Measurements from ENCODE around the gene EZH2.

EZH2 gene

DNA sequence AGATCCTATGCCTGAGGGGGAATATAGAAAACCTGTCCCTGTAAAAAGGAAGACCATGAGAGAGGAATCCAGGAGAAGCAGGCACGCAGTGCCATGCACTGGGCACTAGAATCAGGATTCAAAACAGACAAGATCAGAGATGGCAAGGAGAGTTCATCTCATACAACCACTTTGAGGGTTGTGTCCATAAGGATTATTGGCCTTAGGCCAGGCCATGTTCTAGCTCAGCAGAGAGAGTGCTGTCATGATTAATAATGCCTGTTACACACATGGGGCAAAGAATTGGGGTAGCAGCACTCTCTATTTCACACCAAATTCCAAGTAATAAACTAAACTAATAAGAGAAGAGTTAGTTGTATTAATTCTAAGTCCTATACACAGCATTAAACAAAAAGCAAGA lies 29.1 kb downstream of the EZH2 start:
- no peak for DNase-seq (ENCODE audit: low read depth)

GRCh38 chr7:148852272-148852671 lies 31.8 kb downstream of the EZH2 start:
- DNase-seq (ENCODE audit: low read depth), result no peak

GRCh38 chr7:148850564-148850963 lies 33.5 kb downstream of the EZH2 start:
- DNase-seq (ENCODE audit: low read depth), result no peak

GRCh38 chr7:148849393-148850098 lies 34.5 kb downstream of the EZH2 start:
- DNase-seq (ENCODE audit: low read depth), result no peak

GRCh38 chr7:148847815-148848734 lies 36.0 kb downstream of the EZH2 start:
- no peak for DNase-seq (ENCODE audit: low read depth)

DNA sequence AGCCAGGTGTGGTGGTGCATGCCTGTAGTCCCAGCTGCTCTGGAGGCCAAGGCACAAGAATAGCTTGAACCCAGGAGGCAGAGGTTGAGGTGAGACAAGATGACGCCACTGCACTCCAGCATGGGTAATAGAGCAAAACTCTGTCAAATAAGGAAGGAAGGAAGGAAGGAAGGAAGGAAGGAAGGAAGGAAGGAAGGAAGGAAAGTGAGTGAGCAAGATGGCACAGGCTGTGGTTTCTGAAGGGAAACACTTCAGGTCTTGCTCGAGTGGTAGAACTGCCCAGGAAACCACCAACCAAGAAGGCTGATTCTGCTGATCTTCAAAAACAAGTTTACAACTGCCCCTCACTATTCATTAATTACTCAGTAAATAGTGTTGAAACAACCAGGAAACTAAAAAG lies 45.2 kb downstream of the EZH2 start:
- DNase-seq (ENCODE audit: low read depth), result no peak

DNA sequence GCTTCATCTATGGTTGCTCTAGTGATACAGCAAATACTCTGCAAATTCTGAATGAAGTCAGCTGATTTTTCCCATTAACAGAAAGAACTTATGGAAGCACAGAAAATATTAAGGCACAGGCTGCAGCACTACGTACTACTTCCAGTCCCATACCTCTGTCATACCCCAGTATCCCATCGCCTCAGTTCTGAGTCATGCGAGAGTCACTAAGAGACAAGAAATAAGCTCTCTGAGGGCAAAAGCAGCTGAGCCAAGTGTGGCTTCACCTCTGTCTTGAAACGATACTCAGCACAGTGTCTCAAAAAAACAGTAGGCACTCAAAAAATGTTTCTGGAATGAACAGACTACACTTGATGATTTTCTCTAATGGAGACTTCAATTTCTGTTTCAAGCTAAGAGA lies 48.2 kb downstream of the EZH2 start:
- DNase-seq (ENCODE audit: low read depth), result no peak

- DNase-seq (ENCODE audit: low read depth), result no peak
Measured at GRCh38 chr7:148834605-148835004, 49.5 kb downstream of the EZH2 start.

DNA sequence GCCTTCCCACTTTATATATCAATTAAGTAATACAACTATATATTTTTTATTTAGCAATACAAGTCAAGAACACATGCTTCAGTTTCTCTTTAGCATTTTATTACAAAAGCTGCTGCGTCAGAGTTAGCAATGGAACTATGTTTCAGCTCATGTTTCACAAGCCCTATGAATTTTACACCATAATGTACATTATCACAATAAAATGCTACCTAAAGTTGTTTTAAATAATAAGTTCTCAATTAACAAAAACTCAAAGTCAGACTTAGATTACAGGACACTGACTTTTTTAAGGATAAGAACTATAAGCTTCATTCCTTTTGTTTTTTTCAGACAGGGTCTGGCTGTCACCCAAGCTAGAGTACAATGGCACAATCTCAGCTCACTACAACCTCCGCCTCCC lies 52.3 kb downstream of the EZH2 start:
- no peak for DNase-seq (ENCODE audit: low read depth)

DNA sequence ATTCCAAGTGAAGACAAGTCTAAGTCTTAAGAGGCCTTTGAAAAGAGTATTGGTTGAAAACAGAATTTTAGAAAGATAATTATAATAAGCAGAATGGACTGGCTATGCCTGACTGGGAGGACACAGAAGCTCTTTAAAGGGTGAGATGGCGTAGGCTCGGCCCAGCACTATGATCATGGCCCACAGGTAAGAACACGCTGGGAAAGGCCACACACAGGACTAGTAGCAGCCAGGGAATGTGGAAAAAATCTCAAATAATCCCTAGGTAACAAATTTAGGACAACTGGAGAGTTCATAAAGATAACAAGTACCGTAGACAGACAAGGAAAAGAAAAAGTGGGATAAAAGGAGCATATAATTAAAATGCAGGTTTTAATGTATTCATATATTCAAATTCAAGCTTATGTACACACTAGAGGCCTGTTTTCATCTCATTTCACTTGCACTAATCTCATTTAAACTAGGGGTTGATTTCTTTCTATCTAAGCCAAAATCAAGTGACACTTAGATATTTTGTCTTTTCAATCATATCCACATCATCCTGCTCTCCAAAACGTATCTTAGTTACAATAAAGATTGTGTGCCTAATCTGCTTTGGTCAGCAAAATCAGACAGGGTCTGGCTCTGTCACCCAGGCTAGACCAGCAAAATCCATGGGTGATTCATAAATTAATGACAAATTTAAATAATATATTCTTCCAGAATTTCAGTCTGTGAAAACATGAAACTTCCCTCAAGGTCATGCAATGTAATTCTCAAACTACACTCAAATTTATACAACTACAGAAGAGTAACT lies 53.0 kb downstream of the EZH2 start:
- DNase-seq (ENCODE audit: low read depth), result no peak

DNA sequence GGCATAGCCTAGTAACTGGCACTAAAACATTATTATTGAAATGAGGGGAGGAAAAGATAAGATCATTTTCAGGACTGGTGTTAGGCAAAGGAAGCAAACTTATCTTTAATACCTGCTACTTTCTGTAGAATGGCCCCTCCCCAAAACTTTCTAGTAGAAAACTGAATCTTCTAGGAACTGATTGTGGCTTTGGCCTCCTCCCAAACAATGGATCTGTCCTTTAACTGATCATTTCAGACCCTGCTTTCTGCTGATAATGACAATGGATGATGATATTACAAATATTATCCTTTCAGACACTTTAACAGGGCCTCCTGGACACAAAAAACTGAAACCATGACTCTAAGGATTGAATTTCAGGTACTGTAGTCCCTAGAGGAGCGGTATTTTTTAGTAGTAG lies 55.1 kb downstream of the EZH2 start:
- DNase-seq (ENCODE audit: low read depth), result no peak

- no peak for DNase-seq (ENCODE audit: low read depth)
Measured at GRCh38 chr7:148825338-148825737, 58.8 kb downstream of the EZH2 start.

GRCh38 chr7:148824864-148825263 lies 59.2 kb downstream of the EZH2 start:
- DNase-seq (ENCODE audit: low read depth), result no peak

DNA sequence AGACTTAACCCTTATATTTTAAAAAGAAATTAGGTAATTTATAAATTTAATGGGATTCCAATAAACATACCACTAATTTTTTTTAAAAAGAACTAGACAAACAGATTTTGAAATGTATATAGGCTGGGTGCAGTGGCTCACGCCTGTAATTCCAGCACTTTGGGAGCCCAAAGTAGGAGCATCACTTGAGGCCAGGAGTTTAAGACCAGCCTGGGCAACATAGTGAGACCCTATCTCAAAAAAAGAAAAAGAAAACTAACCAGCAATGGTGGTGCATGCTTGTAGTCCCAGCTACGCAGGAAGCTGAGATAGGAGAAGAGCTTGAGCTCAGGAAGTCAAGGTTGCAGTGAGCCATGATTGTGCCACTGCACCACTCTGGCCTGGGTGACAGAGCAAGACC lies 62.7 kb downstream of the EZH2 start:
- DNase-seq (ENCODE audit: low read depth), result no peak

GRCh38 chr7:148819697-148820360 lies 64.3 kb downstream of the EZH2 start:
- DNase-seq (ENCODE audit: low read depth), result no peak

GRCh38 chr7:148815612-148816011 lies 68.5 kb downstream of the EZH2 start:
- no peak for DNase-seq (ENCODE audit: low read depth)

- no peak for DNase-seq (ENCODE audit: low read depth)
Measured at GRCh38 chr7:148814922-148815559, 69.0 kb downstream of the EZH2 start.

GRCh38 chr7:148813890-148814289 lies 70.2 kb downstream of the EZH2 start:
- DNase-seq (ENCODE audit: low read depth), result no peak

DNA sequence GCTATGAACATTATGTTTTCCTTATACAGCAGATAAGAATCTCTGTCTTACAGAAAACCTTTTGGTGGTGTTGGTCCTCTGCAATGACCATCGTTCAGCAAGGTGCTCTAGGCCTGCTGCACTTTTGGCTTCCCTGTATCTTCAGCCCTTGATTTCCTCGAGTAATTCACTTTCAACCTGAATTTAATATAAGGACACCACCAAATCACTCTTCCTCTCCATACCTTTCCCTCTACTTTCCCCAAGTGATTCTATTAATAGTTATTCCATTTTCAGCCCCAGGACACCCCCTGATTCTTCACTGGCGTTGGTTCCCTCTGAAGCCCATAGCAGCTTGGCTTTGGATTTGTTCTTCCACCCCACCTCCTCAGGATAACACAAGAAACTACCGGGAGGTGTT lies 72.2 kb downstream of the EZH2 start:
- DNase-seq (ENCODE audit: low read depth), result no peak

DNA sequence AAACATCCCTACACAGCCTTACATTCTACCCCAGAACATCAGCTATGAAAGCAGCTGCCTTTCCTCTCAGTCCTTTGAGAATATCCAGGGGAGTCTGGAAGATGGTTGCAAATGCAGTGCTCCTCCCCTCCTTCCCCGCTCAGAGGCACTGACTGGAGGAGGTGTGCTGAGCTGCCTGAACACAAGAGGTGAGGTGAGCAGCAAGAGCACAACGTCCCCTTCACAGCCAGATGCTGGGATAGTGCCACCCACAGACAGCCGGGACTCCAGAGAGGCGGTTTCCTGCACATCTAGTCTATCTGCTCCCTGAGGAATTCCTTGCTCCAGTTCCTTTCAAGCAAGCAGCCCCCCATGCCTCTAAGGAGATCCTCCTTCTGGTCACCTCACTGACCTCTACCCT lies 74.2 kb downstream of the EZH2 start:
- DNase-seq (ENCODE audit: low read depth), result no peak

DNA sequence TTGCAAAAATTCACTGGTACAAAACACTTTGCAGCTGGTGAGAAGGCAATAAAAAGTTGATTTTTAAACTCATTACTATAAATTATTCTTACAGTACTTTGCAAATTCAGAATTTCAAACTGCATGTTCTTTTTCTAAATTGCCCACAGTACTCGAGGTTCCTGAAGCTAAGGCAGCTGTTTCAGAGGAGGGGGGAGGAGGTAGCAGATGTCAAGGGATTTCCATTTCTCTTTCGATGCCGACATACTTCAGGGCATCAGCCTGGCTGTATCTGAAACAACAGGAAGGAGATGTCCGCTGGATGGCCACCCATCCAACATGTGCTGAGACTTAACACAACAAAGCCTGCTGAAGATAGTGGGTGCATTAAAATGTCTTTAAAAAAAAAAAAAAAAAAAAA lies 76.7 kb downstream of the EZH2 start:
- DNase-seq (ENCODE audit: low read depth), result no peak

GRCh38 chr7:148806187-148806586 lies 77.9 kb downstream of the EZH2 start:
- no peak for DNase-seq (ENCODE audit: low read depth)

Measured in stimulated activated CD8-positive, alpha-beta memory T cell treated with anti-CD3 and anti-CD28 coated beads, Interleukin-7, amount 100 ng/mL, for 24 hours (primary cell).